BE2C (cell line): ENCODE data around the gene PDE1C.

Experiments
- DNase-seq: peaks from one replicate; pipeline ENCODE4 v3.0.0-alpha.2; 2020
- H3K27me3 ChIP-seq: fragments of 250-450 bp; sonication (Bioruptor Pico); 2 replicates; pipeline ENCODE4 v1.5.1; 2020; ENCODE audit warnings: mild to moderate bottlenecking
- H3K36me3 ChIP-seq: fragments of 250-450 bp; sonication (Bioruptor Pico); 2 replicates; pipeline ENCODE4 v1.5.1; 2020; ENCODE audit warnings: mild to moderate bottlenecking
- H3K4me1 ChIP-seq: fragments of 250-450 bp; sonication (Bioruptor Pico); 2 replicates; pipeline ENCODE4 v1.5.1; 2020
- H3K4me3 ChIP-seq: 2 replicates; pipeline ENCODE4 v1.5.1; 2011; ENCODE audit warnings: low read depth, low read length
- H3K9me3 ChIP-seq: fragments of 250-450 bp; sonication (Bioruptor Pico); 2 replicates; pipeline ENCODE4 v1.5.1; 2020
- CTCF ChIP-seq: IDR thresholded peaks from 2 replicates; pipeline ENCODE4 v1.5.1; 2012; ENCODE audit warnings: mild to moderate bottlenecking, low read depth, low read length

PDE1C gene

GRCh38 chr7:32045228-32045627, 25.0 kb downstream of the PDE1C start:
- H3K27me3 ChIP-seq, result no peaks in the 10 kb centered on the region
- no peak overlapping the region for H3K4me3 ChIP-seq
- H3K4me1 ChIP-seq, result no peaks in the 10 kb centered on the region
- H3K36me3 ChIP-seq, result no peaks in the 10 kb centered on the region
- H3K9me3 ChIP-seq, result no peaks in the 10 kb centered on the region
- DNase-seq, result no peak
- no peak for TF ChIP-seq CTCF

GRCh38 chr7:32044739-32045138, 25.5 kb downstream of the PDE1C start:
- Histone ChIP-seq H3K36me3 (no peaks in the 10 kb centered on the region), H3K9me3 (no peaks in the 10 kb centered on the region), H3K27me3 (no peaks in the 10 kb centered on the region), H3K4me1 (no peaks in the 10 kb centered on the region), H3K4me3 (no peak overlapping the region)
- no peak for TF ChIP-seq CTCF
- DNase-seq, result no peak

- TF ChIP-seq CTCF, result no peak
- H3K27me3 ChIP-seq, result 0 out of 2 replicates have a peak, but pooled peaks cover 3% of the 10 kb centered on the region
- H3K36me3 ChIP-seq, result no peaks in the 10 kb centered on the region
- H3K4me3 ChIP-seq, result no peak overlapping the region
- H3K4me1 ChIP-seq, result no peaks in the 10 kb centered on the region
- H3K9me3 ChIP-seq, result no peaks in the 10 kb centered on the region
- DNase-seq, result no peak
Observed at GRCh38 chr7:32043688-32044087, 26.5 kb downstream of the PDE1C start.

- no peaks in the 10 kb centered on the region for H3K9me3 ChIP-seq
- H3K36me3 ChIP-seq, result no peaks in the 10 kb centered on the region
- H3K4me1 ChIP-seq, result no peaks in the 10 kb centered on the region
- H3K4me3 ChIP-seq, result no peak overlapping the region
- 0 out of 2 replicates have a peak, but pooled peaks cover 3% of the 10 kb centered on the region for H3K27me3 ChIP-seq
- TF ChIP-seq CTCF, result no peak
- DNase-seq, result no peak
Observed at GRCh38 chr7:32042900-32043299, 27.3 kb downstream of the PDE1C start.

GRCh38 chr7:32039000-32039756, 31.0 kb downstream of the PDE1C start:
- no peak overlapping the region for H3K4me3 ChIP-seq
- 0 out of 2 replicates have a peak, but pooled peaks cover 3% of the 10 kb centered on the region for H3K27me3 ChIP-seq
- no peaks in the 10 kb centered on the region for H3K36me3 ChIP-seq
- TF ChIP-seq CTCF, result peak; percentile 19; the same call in 1 of the 2 replicates
- DNase-seq, result no peak
- no peaks in the 10 kb centered on the region for H3K9me3 ChIP-seq
- no peaks in the 10 kb centered on the region for H3K4me1 ChIP-seq

GRCh38 chr7:32037650-32038198, 32.5 kb downstream of the PDE1C start:
- Histone ChIP-seq H3K36me3 (no peaks in the 10 kb centered on the region), H3K4me3 (no peak overlapping the region), H3K27me3 (0 out of 2 replicates have a peak, but pooled peaks cover 3% of the 10 kb centered on the region), H3K9me3 (no peaks in the 10 kb centered on the region), H3K4me1 (no peaks in the 10 kb centered on the region)
- DNase-seq, result no peak
- TF ChIP-seq CTCF, result no peak
